ENCODE results near the gene CDKAL1.
"Not testable (repeated sequence)": the region's sequence is repeated elsewhere in the genome, so short reads cannot be mapped to it uniquely, and the experiment has no call there.

CDKAL1 gene

GRCh38 chr6:20808439-20808838 lies 274.2 kb downstream of the CDKAL1 start:
- DNase-seq, result no peak

- no peak for DNase-seq
Observed at GRCh38 chr6:20808924-20809323, 274.7 kb downstream of the CDKAL1 start.

- no peak for DNase-seq
Observed at GRCh38 chr6:20810727-20811108, 276.5 kb downstream of the CDKAL1 start.

GRCh38 chr6:20811109-20811761 lies 277.0 kb downstream of the CDKAL1 start:
- peak; percentile 3 for DNase-seq

- DNase-seq, result no peak
Observed at GRCh38 chr6:20812776-20813175, 278.5 kb downstream of the CDKAL1 start.

GRCh38 chr6:20814494-20814893 lies 280.2 kb downstream of the CDKAL1 start:
- no peak for DNase-seq

GRCh38 chr6:20816126-20816525 lies 281.9 kb downstream of the CDKAL1 start:
- no peak for DNase-seq

- DNase-seq, result no peak
Observed at GRCh38 chr6:20817806-20818320, 283.6 kb downstream of the CDKAL1 start.

- DNase-seq, result no peak
Observed at GRCh38 chr6:20819774-20820400, 285.6 kb downstream of the CDKAL1 start.

- DNase-seq, result no peak
Observed at GRCh38 chr6:20826378-20826777, 292.1 kb downstream of the CDKAL1 start.

- no peak for DNase-seq
Observed at GRCh38 chr6:20827798-20828197, 293.5 kb downstream of the CDKAL1 start.

- no peak for DNase-seq
Observed at GRCh38 chr6:20830576-20830975, 296.3 kb downstream of the CDKAL1 start.

- DNase-seq, result not testable (repeated sequence)
Observed at GRCh38 chr6:20831251-20831650, 297.0 kb downstream of the CDKAL1 start.

- DNase-seq, result no peak
Observed at GRCh38 chr6:20833881-20834515, 299.7 kb downstream of the CDKAL1 start.

GRCh38 chr6:20835315-20836010 lies 301.2 kb downstream of the CDKAL1 start:
- DNase-seq, result no peak

- no peak for DNase-seq
Observed at GRCh38 chr6:20837189-20837588, 302.9 kb downstream of the CDKAL1 start.

GRCh38 chr6:20838113-20838512 lies 303.9 kb downstream of the CDKAL1 start:
- DNase-seq, result no peak

GRCh38 chr6:20839630-20840029 lies 305.4 kb downstream of the CDKAL1 start:
- DNase-seq, result no peak

- DNase-seq, result no peak
Observed at GRCh38 chr6:20840675-20841074, 306.4 kb downstream of the CDKAL1 start.

GRCh38 chr6:20841806-20842205 lies 307.5 kb downstream of the CDKAL1 start:
- DNase-seq, result no peak

- no peak for DNase-seq
Observed at GRCh38 chr6:20845592-20845991, 311.3 kb downstream of the CDKAL1 start.

- DNase-seq, result peak; percentile 2
Observed at GRCh38 chr6:20846602-20847028, 312.4 kb downstream of the CDKAL1 start.

- DNase-seq, result no peak
Observed at GRCh38 chr6:20847904-20848303, 313.6 kb downstream of the CDKAL1 start.

All from stimulated activated CD4-positive, alpha-beta T cell treated with anti-CD3 and anti-CD28 coated beads, Interleukin-15, amount 100 ng/mL, for 24 hours (primary cell).